Thyroid gland (tissue), 4 donors: Measurements from ENCODE around the gene EXOC4. TPM values are rescaled to one million over a fixed set of nuclear protein-coding genes. Genes with fewer than 3 reads are reported as not detected.

ENCODE experiments used
- DNase-seq, 2 donors: peaks; one replicate each; pipeline ENCODE4 v3.0.0-alpha.2; 2019
- H3K27ac ChIP-seq, 3 donors: fragments of 200-600 bp; sonication (generic); 1 replicate in 2 of 3; 2 replicates in 1 of 3; pipeline ENCODE4 v1.5.1; 2016 to 2019; ENCODE audit warnings: mild to moderate bottlenecking in 1 of 3, moderate library complexity in 1 of 3
- H3K27me3 ChIP-seq: fragments of 200-600 bp; sonication (generic); one replicate; pipeline ENCODE4 v1.5.1; 2019
- H3K36me3 ChIP-seq, 2 donors: fragments of 200-600 bp; sonication (generic); one replicate each; pipeline ENCODE4 v1.5.1; 2016 to 2019
- H3K4me1 ChIP-seq, 2 donors: fragments of 200-600 bp; sonication (generic); one replicate each; pipeline ENCODE4 v1.5.1; 2017 to 2019
- H3K4me3 ChIP-seq, 3 donors: fragments of 200-600 bp; sonication (generic); replicated peaks in 1 of 3; 1 replicate in 2 of 3; 2 replicates in 1 of 3; pipeline ENCODE4 v1.5.1; 2016; ENCODE audit warnings: mild to moderate bottlenecking in 1 of 3
- H3K9me3 ChIP-seq: fragments of 200-600 bp; sonication (generic); one replicate; pipeline ENCODE4 v1.5.1; 2017
- CTCF ChIP-seq, 6 experiments: fragments of 200-600 bp in 3 of 6; fragments of 450-650 bp in 3 of 6; sonication (generic) in 3 of 6; IDR thresholded peaks; one replicate each; pipeline ENCODE4 v1.5.1; 2016 to 2019; ENCODE audit warnings: antibody characterized with exemption in 6 of 6, mild to moderate bottlenecking in 2 of 6, inconsistent platforms in 1 of 6, moderate library complexity in 1 of 6
- POLR2A ChIP-seq, 2 donors: fragments of 450-650 bp; IDR thresholded peaks; one replicate each; pipeline ENCODE4 v1.6.1; 2017; ENCODE audit warnings: antibody characterized with exemption in 2 of 2, mild to moderate bottlenecking in 2 of 2, moderate library complexity in 1 of 2
- WGBS, 2 donors: methylation state at CpG; one replicate each; pipeline ENCODE4 v1.1.5; 2017; 5-methylcytosine and 5-hydroxymethylcytosine counted together
- intact Hi-C: fragments of 100-400 bp; cut with DNase I; formaldehyde crosslinking; loops from one replicate; pipeline ENCODE4 v1.15.1; 2023
- total RNA-seq, 4 donors: library from RNA; depleted of rRNA; stranded (reverse); fragments of >200 nt; gene quantifications; one replicate each; pipeline ENCODE4 v1.2.3, GENCODE V29; 2016

Gene EXOC4
- total RNA-seq, 4 donors from 2014 or later, result 74.0 to 116 (median 107) TPM

GRCh38 chr7:133971625-133972024 lies 718.7 kb downstream of the EXOC4 start:
- no peaks in the 10 kb centered on the region for H3K36me3 ChIP-seq
- no peaks in the 10 kb centered on the region for H3K4me1 ChIP-seq
- TF ChIP-seq CTCF (IDR thresholded peaks at IDR 0.05) (no peak), POLR2A (IDR thresholded peaks at IDR 0.05) (no peak)
- H3K27me3 ChIP-seq, result no peaks in the 10 kb centered on the region
- intact Hi-C loops, result no loop called here
- DNase-seq, result no peak
- no peak overlapping the region for H3K4me3 ChIP-seq
- H3K9me3 ChIP-seq, result no peaks in the 10 kb centered on the region
- H3K27ac ChIP-seq, result no peak overlapping the region
- 76 to 88% methylated on average over 2 of the region's 2 CpGs for WGBS, 2 donors

GRCh38 chr7:133973710-133974109 lies 720.8 kb downstream of the EXOC4 start:
- 98 to 99% methylated on average over 2 of the region's 2 CpGs for WGBS, 2 donors
- H3K27ac ChIP-seq, result no peak overlapping the region
- no peak overlapping the region for H3K4me3 ChIP-seq
- DNase-seq, result no peak
- H3K36me3 ChIP-seq, result no peaks in the 10 kb centered on the region
- TF ChIP-seq POLR2A (IDR thresholded peaks at IDR 0.05) (no peak), CTCF (IDR thresholded peaks at IDR 0.05) (no peak)
- H3K9me3 ChIP-seq, result no peaks in the 10 kb centered on the region
- no peaks in the 10 kb centered on the region for H3K27me3 ChIP-seq
- H3K4me1 ChIP-seq, result no peaks in the 10 kb centered on the region
- intact Hi-C loops, result no loop called here

DNA sequence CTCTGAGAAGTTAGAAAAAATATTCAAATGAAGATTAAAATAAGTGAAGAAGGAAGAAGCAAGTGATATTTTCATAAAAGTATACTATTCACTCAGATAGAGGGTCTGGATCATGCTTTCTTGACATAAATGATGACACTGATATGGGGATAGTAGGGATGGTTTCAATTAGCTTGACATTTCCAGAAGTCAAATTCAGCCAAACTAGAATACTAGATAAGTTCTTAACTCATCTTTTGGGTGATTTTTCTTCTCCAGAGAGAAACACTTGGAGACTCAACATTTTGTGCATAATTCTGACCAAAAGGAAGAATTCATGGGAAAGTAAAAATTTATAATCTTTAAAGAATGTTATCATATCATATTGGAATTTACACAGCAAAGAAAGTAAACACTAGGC lies 722.3 kb downstream of the EXOC4 start:
- no peak for DNase-seq
- no peaks in the 10 kb centered on the region for H3K27me3 ChIP-seq
- no peaks in the 10 kb centered on the region for H3K9me3 ChIP-seq
- intact Hi-C loops, result no loop called here
- no peak overlapping the region for H3K27ac ChIP-seq
- H3K4me3 ChIP-seq, result no peak overlapping the region
- H3K36me3 ChIP-seq, result no peaks in the 10 kb centered on the region
- H3K4me1 ChIP-seq, result no peaks in the 10 kb centered on the region
- no peak for TF ChIP-seq POLR2A (IDR thresholded peaks at IDR 0.05)
- TF ChIP-seq CTCF (IDR thresholded peaks at IDR 0.05), result no peak

DNA sequence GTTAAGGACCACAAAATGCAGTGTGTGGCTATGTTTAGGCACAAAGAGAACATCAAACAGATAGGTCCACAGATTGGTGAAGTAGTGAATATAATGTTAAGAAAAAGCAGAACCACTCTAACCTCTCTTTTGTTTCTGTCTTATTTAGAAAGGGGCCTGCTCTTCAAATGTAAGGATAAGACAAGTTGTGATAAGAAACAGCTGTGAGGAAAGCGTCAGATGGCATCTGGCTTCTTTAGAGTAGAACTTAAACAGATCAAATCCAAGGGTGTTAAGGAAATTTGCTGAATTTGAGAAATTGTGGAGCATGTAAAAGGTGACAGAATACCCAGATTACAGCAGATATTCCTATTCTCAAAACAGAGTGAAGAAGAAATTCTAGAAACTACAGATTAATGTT lies 723.3 kb downstream of the EXOC4 start:
- Histone ChIP-seq H3K27me3 (no peaks in the 10 kb centered on the region), H3K9me3 (no peaks in the 10 kb centered on the region), H3K27ac (no peak overlapping the region), H3K4me1 (no peaks in the 10 kb centered on the region), H3K4me3 (no peak overlapping the region), H3K36me3 (no peaks in the 10 kb centered on the region)
- 98% methylated on average over 1 of the region's 1 CpG for WGBS, 2 donors
- intact Hi-C loops, result no loop called here
- TF ChIP-seq CTCF (IDR thresholded peaks at IDR 0.05) (no peak), POLR2A (IDR thresholded peaks at IDR 0.05) (no peak)
- no peak for DNase-seq

DNA sequence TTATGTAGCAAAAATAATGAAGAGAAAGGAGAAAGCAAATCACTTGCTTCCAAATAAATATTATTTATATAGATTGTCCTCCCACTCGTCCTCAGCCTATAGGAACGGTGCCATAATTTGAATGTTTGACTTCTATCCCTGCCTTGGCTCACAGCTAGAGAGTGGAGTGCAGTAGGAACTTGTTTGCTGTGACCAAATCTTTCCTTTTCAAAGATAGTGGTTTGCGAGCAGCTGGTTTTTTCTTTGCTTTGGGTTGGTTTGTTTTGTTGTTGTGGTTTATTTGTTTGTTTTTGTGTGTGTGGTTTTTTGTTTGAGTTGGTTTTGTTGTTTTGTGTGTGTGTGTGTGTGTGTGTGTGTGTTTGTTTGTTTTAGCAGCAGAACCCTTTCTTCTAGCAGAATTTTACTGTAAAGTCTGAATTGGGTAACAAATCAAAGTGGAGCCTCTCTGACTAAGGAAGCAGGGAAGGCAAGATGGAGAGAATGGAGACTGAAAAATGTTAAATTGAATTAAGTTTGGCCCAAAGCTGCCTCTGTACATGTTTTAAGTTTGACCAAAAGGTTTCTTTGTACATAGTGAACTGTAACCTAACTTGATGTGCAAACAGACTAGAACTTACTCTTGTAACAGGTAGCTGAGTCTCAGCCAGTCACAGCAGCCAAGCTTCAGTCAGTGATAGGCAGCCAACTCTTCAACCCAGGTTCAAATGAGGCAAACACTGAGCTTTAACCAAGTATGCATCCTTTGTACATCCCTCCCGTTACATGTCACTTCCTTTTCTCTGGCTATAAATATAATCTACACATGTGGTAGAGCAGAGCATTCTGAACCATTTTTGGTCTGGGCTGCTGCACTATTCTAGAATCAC lies 724.8 kb downstream of the EXOC4 start:
- DNase-seq, result no peak
- Histone ChIP-seq H3K4me1 (no peaks in the 10 kb centered on the region), H3K9me3 (no peaks in the 10 kb centered on the region), H3K27me3 (no peaks in the 10 kb centered on the region), H3K27ac (no peak overlapping the region), H3K4me3 (no peak overlapping the region), H3K36me3 (no peaks in the 10 kb centered on the region)
- intact Hi-C loops, result no loop called here
- TF ChIP-seq CTCF (IDR thresholded peaks at IDR 0.05) (no peak), POLR2A (IDR thresholded peaks at IDR 0.05) (no peak)
- 78 to 83% methylated on average over 4 of the region's 4 CpGs for WGBS, 2 donors
